Bone marrow (tissue), 2 donors: ENCODE data around the gene BCAS1.

Experiments used
- DNase-seq, 2 donors: peaks; one replicate each; lab custom pipeline; 2025; lab: John Stamatoyannopoulos, UW

Gene BCAS1

GRCh38 chr20:53904261-53904660 lies 166.1 kb downstream of the BCAS1 start:
- no peak for DNase-seq

GRCh38 chr20:53903652-53903987 lies 166.8 kb downstream of the BCAS1 start:
- DNase-seq = peak in 1 of 2 donors; percentile 38

DNA sequence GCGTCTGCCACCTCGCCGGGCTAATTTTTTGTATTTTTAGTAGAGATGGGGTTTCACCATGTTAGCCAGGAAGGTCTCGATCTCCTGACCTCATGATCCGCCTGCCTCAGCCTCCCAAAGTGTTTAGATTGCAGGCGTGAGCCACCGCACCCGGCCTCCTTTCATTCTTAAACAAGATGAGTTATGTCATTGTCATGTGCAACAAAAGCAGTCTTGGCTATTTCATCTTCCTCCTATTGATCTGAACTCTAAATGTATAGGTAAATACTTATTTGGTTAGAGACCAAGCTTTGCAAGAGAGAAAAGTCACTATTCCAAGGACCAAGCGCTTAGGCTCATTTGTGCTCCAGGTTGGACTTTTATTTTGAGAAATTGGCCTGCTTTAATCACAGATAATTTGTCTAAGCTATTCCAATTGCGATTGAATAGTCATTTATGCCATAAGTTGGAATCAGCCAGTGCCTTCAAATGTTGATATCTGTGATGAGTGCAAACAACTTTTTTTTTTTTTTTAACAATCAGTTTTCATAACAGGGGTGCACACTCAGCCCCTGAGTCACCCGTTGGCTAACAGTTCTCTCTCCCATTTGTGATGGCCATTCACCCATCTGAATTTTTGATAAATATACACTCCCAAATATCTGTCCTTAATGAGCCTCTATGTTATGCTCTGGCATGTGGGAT lies 167.3 kb downstream of the BCAS1 start:
- DNase-seq = no peak

DNA sequence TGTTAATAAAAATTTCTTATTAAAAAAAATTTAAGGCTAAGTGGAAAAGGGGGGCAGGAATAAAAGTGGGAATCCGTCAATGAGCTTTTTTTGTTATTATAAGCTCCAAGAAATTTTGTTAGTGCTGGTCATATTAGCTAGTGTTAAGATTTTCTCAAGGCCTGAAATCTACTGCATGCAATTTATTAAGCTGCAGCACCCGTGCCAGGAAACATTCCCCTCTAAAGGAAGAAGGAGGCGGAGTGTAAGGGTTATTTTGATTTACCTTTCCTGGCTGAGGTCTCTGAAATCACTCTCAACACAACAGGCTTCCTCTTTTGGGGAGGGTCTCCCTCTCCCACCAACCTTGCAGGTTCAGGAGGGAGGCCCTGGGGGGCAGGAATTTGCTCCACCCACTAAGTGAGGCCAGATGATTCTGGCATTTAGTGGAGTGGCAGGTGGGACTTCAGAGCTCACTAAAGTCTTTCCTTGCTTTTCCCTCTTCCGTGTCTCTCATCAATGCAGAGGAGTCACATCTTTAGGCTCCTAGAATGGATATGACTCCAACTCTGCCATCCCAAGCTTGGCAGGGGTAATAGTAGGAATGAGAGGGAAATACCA lies 168.8 kb downstream of the BCAS1 start:
- no peak for DNase-seq

GRCh38 chr20:53901064-53901463 lies 169.3 kb downstream of the BCAS1 start:
- no peak for DNase-seq

DNA sequence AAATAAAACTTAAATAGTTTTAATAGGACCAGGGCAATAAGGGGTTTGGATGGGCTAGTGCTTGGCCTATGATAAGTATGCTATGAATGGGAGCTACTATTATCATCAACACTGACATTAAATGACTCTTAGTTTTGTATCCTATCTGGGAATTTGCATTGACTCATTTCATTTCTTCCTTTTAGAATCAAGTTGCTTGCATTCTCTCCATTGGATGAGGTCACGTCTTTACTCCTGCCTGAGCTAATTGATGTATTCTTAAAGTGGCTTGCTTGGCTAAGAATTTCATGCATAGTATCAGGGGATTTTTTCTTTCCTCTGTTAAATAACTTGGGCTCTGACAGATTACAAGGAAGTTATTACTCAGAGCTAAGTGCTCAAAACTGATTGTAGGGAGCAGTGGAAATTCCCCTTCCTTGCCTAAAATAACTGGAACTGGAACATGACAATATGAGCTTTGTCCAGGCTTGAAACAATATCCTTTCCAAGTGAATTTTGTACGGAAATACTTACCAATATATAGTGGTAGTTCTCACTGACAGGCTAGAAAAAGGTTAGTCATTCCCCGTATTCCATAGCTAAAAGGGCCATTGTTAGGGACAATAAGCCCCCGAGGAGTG lies 169.9 kb downstream of the BCAS1 start:
- no peak for DNase-seq

DNA sequence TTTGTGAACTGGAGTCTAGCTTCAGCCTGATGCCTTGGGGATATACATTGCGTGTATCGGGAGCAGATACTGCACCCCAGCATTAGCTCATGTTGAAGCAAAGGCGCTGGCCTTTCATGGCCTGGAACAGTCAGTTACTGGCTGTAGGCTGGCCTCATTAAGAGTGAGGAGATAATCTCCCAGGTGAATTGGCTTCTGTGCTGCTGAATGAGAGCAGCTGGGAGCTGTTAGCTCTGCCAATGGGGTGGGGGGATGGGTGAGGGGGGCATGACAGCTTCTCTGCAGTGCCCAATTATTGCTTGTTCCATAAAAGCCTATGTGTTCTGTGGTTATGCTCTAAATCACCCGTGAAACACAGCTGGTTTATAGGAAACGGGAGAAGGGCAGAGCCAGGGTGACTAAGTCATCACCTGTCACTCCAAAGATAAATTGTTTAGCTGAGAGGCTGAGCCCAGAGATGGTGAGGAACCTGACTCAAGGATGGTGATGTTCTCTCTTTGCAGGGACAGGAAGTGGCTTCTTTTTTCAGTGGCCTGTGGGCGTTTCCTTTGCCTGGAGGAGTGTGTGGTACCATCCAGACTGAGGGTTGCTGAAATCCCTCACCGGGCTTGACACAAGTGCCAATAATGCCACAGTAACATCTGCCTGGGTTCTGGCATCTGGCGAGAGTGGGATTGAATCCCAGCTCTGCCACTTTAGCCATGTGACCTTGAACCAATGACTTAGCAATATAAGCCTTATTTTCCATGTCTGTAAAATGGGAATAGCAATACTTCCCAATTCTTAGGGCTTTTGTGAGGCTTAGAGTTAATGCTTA lies 170.8 kb downstream of the BCAS1 start:
- DNase-seq = peak in 1 of 2 donors; percentile 99

DNA sequence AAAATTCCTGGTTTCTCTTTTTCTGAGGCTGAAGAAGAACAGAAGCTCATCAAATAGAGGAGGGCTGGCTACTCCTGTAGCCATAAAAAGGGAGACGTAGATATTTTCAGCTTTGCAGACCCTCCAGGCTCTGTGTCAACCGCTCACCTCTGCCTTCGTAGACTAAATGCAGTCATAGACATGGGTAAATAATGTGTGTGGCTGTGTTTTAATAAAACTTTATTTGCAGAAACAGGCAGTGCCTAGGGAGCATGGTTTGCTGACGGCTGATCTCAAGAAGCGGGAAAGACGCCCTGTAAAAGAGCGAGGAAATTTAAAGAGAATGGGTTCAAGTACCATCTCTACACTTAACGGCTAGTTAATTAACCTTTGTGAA lies 171.8 kb downstream of the BCAS1 start:
- no peak for DNase-seq

DNA sequence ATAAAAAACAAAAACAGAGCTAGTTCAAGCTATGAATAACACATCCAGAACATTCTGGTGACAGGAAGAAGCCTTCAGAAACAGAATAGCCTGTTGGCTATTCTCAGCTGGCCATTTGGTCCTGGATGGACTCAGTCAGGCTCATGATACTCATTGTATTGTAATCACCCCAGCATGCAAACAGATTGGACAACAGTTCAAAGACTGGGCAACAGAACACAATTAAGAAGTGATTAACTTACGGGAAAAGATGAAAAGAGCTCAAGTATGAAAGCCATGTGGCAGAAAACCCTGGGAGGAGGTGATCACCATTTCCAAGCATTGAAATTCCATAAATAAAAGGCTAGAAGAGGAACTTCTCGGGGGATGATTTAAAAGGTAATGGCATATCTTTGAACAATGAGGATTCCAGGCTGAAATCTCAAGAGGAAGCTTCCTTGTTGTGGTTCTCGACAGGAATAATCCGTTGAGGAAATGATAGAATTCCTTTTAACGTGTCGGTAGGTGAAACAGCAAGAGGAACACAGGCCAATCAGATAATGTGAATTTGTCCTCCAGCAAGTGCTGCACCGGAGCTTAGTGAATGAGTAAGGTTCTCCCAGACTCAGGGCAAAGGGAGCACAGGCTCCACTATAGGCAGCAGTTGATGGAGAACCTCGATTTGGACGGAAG lies 172.4 kb downstream of the BCAS1 start:
- DNase-seq = no peak

DNA sequence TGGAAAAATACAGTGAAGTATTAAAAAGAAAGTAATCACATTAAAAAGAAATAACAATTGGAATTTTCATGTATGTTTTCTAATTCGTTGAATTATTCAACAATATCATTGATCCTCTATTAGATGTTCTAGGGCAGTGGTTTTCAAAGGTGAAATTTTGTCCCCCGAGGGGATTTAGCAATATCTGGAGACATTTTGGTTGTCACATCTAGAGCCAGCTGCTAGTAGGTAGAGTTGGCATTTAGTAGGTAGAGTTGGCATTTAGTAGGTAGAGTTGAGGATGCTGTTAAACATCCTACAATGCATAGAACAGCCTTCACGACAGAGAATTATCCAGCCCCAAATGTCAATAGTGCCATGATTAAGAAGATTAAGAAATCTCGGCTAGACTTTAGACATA lies 173.7 kb downstream of the BCAS1 start:
- no peak for DNase-seq

DNA sequence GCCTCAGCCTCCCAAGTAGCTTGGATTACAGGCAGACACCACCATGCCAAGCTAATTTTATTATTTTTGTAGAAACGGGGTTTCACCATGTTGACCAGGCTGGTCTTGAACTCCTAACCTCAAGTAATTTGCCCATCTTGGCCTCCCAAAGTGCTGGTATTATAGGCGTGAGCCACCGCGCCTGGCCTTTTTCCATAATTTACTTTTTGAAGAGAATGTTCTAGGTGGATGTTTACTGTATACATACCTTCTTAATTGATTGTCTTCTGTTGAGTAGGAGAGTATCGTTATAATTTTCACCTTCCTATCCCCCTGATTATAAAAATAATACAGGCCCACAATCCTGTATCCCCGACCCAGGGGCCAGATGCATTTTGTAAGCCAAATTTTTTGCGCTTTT lies 174.4 kb downstream of the BCAS1 start:
- no peak for DNase-seq

DNA sequence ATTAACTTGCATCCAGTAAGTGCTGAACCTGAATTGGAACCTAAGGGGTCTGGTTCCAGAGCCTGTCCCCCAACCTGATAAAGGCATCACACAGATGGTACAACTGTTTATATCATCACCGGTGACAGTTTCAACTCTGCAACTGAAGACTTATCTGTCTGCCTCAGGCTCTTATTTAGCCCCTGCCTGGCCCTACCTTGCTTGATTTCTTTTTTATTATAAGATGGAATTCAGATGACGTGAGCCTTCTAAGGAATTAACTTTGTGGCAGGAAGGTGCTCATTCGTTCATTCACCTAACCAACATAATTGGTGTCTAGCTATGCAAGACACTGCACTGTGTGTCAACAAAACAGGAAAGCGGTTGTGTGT lies 175.0 kb downstream of the BCAS1 start:
- DNase-seq = no peak

DNA sequence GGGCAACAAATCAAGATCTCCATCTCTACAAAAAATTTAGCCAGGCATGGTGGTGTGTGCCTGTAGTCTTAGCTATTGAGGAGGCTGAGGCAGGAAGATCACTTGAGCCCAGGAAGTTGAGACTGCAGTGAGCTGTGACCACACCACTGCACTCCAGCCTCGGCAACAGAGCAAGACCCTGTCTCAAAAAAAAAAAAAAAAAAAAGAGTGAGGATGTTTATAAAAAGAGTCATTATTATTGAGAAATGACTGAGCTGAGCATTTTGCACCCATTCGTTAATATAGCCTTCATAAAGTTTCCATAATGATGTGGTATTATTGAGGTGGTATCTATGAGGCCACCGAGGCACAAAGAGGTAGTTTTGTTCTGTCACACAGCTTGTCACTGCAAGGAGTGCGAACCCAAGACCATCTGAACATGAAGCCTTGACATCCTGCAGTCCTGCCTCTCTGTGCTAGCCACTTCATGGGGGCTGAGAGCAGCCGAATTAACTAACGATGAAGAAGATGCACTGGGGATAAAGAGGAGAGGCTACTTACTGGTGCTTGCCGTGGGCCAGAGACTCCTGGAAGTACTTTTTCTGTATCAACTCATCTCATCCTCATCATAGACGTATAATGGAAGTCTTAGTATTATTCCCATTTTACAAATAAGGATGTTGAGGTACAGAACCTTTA lies 175.5 kb downstream of the BCAS1 start:
- DNase-seq = no peak
